WTC11 (cell line): ENCODE data around the gene ZSCAN29. TPM values are rescaled to one million over a fixed set of nuclear protein-coding genes. Genes with fewer than 3 reads are reported as not detected.

Source experiments
- CDX4 ChIP-seq: fragments of 250-450 bp; sonication (Bioruptor Pico); IDR thresholded peaks from 2 replicates; pipeline ENCODE4 v1.9.0; 2021; ENCODE audit warnings: moderate library complexity, mild to moderate bottlenecking, inconsistent platforms, borderline replicate concordance
- CREB1 ChIP-seq: sonication (generic); formaldehyde crosslinking; IDR thresholded peaks from 2 replicates; pipeline ENCODE4 v1.8.0; 2023; ENCODE audit warnings: mild to moderate bottlenecking, missing genetic modification reagents
- CREM ChIP-seq: sonication (generic); formaldehyde crosslinking; IDR thresholded peaks from 2 replicates; pipeline ENCODE4 v1.8.1; 2022; ENCODE audit warnings: mild to moderate bottlenecking, missing genetic modification reagents, moderate library complexity
- CTCF ChIP-seq: fragments of 200-600 bp; IDR thresholded peaks from 2 replicates; pipeline ENCODE4 v1.8.0; 2022; ENCODE audit warnings: antibody characterized with exemption
- ELF4 ChIP-seq: sonication (generic); formaldehyde crosslinking; IDR thresholded peaks from 2 replicates; pipeline ENCODE4 v1.8.1; 2022; ENCODE audit warnings: low read depth, mild to moderate bottlenecking, moderate library complexity, missing genetic modification reagents
- ESRRA ChIP-seq: sonication (generic); formaldehyde crosslinking; IDR thresholded peaks from 2 replicates; pipeline ENCODE4 v1.8.1; 2022; ENCODE audit warnings: mild to moderate bottlenecking, missing genetic modification reagents, borderline replicate concordance
- FOXK1 ChIP-seq: sonication (generic); formaldehyde crosslinking; IDR thresholded peaks from 2 replicates; pipeline ENCODE4 v1.8.0; 2022; ENCODE audit warnings: mild to moderate bottlenecking, moderate library complexity, missing genetic modification reagents
- JUN ChIP-seq: sonication (generic); formaldehyde crosslinking; IDR thresholded peaks from 2 replicates; pipeline ENCODE4 v1.8.0; 2023; ENCODE audit warnings: mild to moderate bottlenecking, missing genetic modification reagents
- KAT7 ChIP-seq: sonication (generic); formaldehyde crosslinking; IDR thresholded peaks from 2 replicates; pipeline ENCODE4 v1.8.1; 2023; ENCODE audit warnings: missing genetic modification reagents, mild to moderate bottlenecking, borderline replicate concordance
- NR1H2 ChIP-seq: sonication (generic); formaldehyde crosslinking; IDR thresholded peaks from 2 replicates; pipeline ENCODE4 v1.9.0; 2021; ENCODE audit warnings: mild to moderate bottlenecking, moderate library complexity, missing genetic modification reagents
- PRDM15 ChIP-seq: sonication (generic); formaldehyde crosslinking; IDR thresholded peaks from 2 replicates; pipeline ENCODE4 v1.8.0; 2022; ENCODE audit warnings: missing genetic modification reagents
- RELA ChIP-seq: sonication (generic); formaldehyde crosslinking; IDR thresholded peaks from 2 replicates; pipeline ENCODE4 v1.8.1; 2022; ENCODE audit warnings: missing genetic modification reagents, mild to moderate bottlenecking, borderline replicate concordance
- SMAD3 ChIP-seq: sonication (generic); formaldehyde crosslinking; IDR thresholded peaks from 2 replicates; pipeline ENCODE4 v1.8.0; 2022; ENCODE audit warnings: missing genetic modification reagents, mild to moderate bottlenecking, borderline replicate concordance
- SMAD4 ChIP-seq: sonication (generic); formaldehyde crosslinking; IDR thresholded peaks from 2 replicates; pipeline ENCODE4 v1.8.0; 2022; ENCODE audit warnings: mild to moderate bottlenecking, missing genetic modification reagents
- SP1 ChIP-seq: sonication (generic); formaldehyde crosslinking; conservative IDR thresholded peaks from 2 replicates; pipeline ENCODE4 v1.8.1; 2022; ENCODE audit warnings: missing genetic modification reagents
- TEAD1 ChIP-seq: sonication (generic); formaldehyde crosslinking; IDR thresholded peaks from 2 replicates; pipeline ENCODE4 v1.8.0; 2022; ENCODE audit warnings: mild to moderate bottlenecking, missing genetic modification reagents
- TP53 ChIP-seq: sonication (generic); formaldehyde crosslinking; IDR thresholded peaks from 2 replicates; pipeline ENCODE4 v1.8.1; 2023; ENCODE audit warnings: mild to moderate bottlenecking, missing genetic modification reagents
- ZNF138 ChIP-seq: sonication (generic); formaldehyde crosslinking; conservative IDR thresholded peaks from 2 replicates; pipeline ENCODE4 v1.8.1; 2022; ENCODE audit warnings: mild to moderate bottlenecking, moderate library complexity, missing genetic modification reagents
- ZNF263 ChIP-seq: sonication (generic); formaldehyde crosslinking; IDR thresholded peaks from 2 replicates; pipeline ENCODE4 v1.8.1; 2022; ENCODE audit warnings: low read depth, mild to moderate bottlenecking, moderate library complexity, missing genetic modification reagents
- ZNF416 ChIP-seq: fragments of 250-450 bp; sonication (Bioruptor Pico); IDR thresholded peaks from 2 replicates; pipeline ENCODE4 v1.9.0; 2021; ENCODE audit warnings: mild to moderate bottlenecking, inconsistent platforms
- total RNA-seq: library from RNA; stranded (reverse); gene quantifications from 3 replicates; pipeline ENCODE4 v1.2.3, GENCODE V29; 2021
- TF ChIP-seq, protein P1 (sequence below): sonication (generic); formaldehyde crosslinking; IDR thresholded peaks from 2 replicates; pipeline ENCODE4 v1.8.0; 2022; ENCODE audit warnings: mild to moderate bottlenecking, missing genetic modification reagents

ZSCAN29 gene
- total RNA-seq, 1 experiment from 2014 or later, result 39.7 TPM

DNA sequence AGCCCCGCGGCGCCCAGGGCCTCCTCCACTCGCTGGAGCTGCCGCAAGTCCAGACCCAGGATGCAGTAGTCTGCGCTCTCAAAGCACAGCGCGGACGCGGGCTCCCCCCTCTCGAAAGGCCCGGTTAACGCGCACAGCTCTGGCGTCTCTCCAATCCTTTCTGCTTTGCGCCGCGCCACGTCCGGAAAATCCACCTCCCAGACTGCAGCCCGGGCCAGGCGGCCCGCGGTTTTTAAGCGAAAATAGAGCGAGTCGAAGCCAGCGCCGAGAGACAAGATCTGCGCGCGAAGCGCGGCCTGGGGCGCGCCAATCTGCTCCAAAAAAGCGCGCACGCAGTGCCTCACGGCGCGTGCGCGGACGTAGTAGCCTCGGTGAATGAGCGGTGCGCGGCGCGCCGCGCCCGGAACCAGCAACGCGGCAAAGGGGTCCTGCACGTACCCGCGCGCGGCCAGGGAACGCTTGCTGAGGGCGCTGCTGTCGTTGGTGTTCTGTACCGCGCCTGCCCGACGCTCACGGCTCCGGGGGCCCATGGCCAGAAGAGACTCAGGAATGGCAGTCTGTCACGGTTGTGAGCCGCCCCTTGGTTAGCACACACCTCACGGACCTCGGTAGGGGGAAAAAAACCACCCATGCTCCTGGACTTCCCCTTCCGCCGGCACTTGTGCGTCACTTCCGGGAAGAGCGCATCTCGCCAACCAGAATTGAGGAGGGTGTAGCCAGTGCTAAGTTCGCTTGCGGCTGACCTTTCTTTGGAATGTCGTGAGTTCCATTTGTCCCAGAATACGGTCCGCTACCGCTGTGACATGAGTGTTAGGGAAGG is 40.7 kb downstream of the ZSCAN29 start, which contains the start of gene LCMT2 (continued):
- TF ChIP-seq PRDM15 (0 out of 2 replicates have a peak, but pooled peaks have one; percentile 23), ZNF263 (CRISPR knock-in tag) (0 out of 2 replicates have a peak, but pooled peaks have one; percentile 21), SMAD3 (CRISPR knock-in tag) (0 out of 2 replicates have a peak, but pooled peaks have one; percentile 12), SP1 (CRISPR knock-in tag) (peak; percentile 53; the same call in 1 of the 2 replicates), JUN (CRISPR knock-in tag) (peak; percentile 80; the same call in 1 of the 2 replicates), ELF4 (CRISPR knock-in tag) (peak; percentile 80; the same call in 1 of the 2 replicates), ESRRA (CRISPR knock-in tag) (0 out of 2 replicates have a peak, but pooled peaks have one; percentile 52), CREB1 (0 out of 2 replicates have a peak, but pooled peaks have one; percentile 53), SMAD4 (peak; percentile 55; the same call in 1 of the 2 replicates), NR1H2 (CRISPR knock-in tag) (no peak), RELA (CRISPR knock-in tag) (0 out of 2 replicates have a peak, but pooled peaks have one; percentile 67), ZNF416 (CRISPR knock-in tag) (0 out of 2 replicates have a peak, but pooled peaks have one; percentile 65), CREM (CRISPR knock-in tag) (peak; percentile 85), TEAD1 (CRISPR knock-in tag) (peak; percentile 86), ZNF138 (CRISPR knock-in tag) (no peak), CTCF (no peak), CDX4 (CRISPR knock-in tag) (no peak), FOXK1 (CRISPR knock-in tag) (peak; percentile 83), TP53 (no peak), KAT7 (CRISPR knock-in tag) (0 out of 2 replicates have a peak, but pooled peaks have one; percentile 31)
- TF ChIP-seq, protein P1, sequence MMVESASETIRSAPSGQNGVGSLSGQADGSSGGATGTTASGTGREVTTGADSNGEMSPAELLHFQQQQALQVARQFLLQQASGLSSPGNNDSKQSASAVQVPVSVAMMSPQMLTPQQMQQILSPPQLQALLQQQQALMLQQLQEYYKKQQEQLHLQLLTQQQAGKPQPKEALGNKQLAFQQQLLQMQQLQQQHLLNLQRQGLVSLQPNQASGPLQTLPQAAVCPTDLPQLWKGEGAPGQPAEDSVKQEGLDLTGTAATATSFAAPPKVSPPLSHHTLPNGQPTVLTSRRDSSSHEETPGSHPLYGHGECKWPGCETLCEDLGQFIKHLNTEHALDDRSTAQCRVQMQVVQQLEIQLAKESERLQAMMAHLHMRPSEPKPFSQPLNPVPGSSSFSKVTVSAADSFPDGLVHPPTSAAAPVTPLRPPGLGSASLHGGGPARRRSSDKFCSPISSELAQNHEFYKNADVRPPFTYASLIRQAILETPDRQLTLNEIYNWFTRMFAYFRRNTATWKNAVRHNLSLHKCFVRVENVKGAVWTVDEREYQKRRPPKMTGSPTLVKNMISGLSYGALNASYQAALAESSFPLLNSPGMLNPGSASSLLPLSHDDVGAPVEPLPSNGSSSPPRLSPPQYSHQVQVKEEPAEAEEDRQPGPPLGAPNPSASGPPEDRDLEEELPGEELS (CRISPR knock-in tag), result peak; percentile 94
